ENCODE measurements around the gene EVI5L. TPM values are rescaled to one million over a fixed set of nuclear protein-coding genes. Genes with fewer than 3 reads are reported as not detected.

Gene EVI5L
- total and polyA plus RNA-seq, 2 of the 8 experiments (the other 6 are each of a cell fraction or from before 2014, with no cell fraction given), result 7.2 to 11.0 TPM

GRCh38 chr19:7833225-7834099 lies 3.4 kb downstream of the EVI5L start:
- Histone ChIP-seq H3K9ac (replicated peaks in 1 of 4; ENCODE audit: extremely low read depth in 1 of 4, low read depth in 3 of 4, low read length in 3 of 4) (no peak overlapping the region), H4K8ac (ENCODE audit: extremely low read depth, insufficient read depth, low read length) (no peak overlapping the region), H3K4me1 (replicated peaks in 1 of 4; ENCODE audit: control insufficient read depth in 3 of 4, insufficient read depth in 4 of 4, low read length in 3 of 4) (peaks cover 0 to 8% (median 6%) of the 10 kb centered on the region in 4 experiments; a peak in 5 of 7 replicates), H2AFZ (ENCODE audit: low read length) (no peak overlapping the region), H3K23me2 (ENCODE audit: low read depth, low read length) (no peaks in the 10 kb centered on the region; the same call in 1 of the 2 replicates), H3K79me1 (ENCODE audit: low read depth, low read length) (no peaks in the 10 kb centered on the region), H3K27ac (ENCODE audit: low read depth, low read length) (no peak overlapping the region), H3K56ac (replicated peaks; ENCODE audit: insufficient read length, low read depth, low read length) (no peak overlapping the region), H3K4me2 (ENCODE audit: insufficient read depth in 1 of 2, low read depth in 2 of 2, low read length in 2 of 2) (no peak overlapping the region), H3K23ac (ENCODE audit: insufficient read length) (no peak overlapping the region), H4K20me1 (replicated peaks in 1 of 2; ENCODE audit: control insufficient read depth in 1 of 2, insufficient read depth in 2 of 2, low read length in 2 of 2) (peaks cover 0 to 3% of the 10 kb centered on the region in 2 experiments), H2BK5ac (ENCODE audit: low read depth, low read length) (no peak overlapping the region), H3K9me3 (ENCODE audit: insufficient read depth in 2 of 2, low read depth in 1 of 2, low read length in 1 of 2) (no peaks in the 10 kb centered on the region), H3K14ac (ENCODE audit: insufficient read length) (no peak overlapping the region), H2BK12ac (ENCODE audit: low read depth, low read length) (no peak overlapping the region), H3K36me3 (ENCODE audit: control insufficient read depth in 2 of 4, insufficient read depth in 4 of 4, low read length in 3 of 4) (no peaks in the 10 kb centered on the region), H3K18ac (ENCODE audit: extremely low read depth, low read length) (no peak overlapping the region), H3K79me2 (ENCODE audit: control insufficient read depth in 1 of 2, insufficient read depth in 2 of 2, low read length in 2 of 2) (no peaks in the 10 kb centered on the region), H2BK120ac (replicated peaks; ENCODE audit: low read depth, low read length) (no peak overlapping the region), H3K4me3 (ENCODE audit: extremely low read depth in 1 of 4, insufficient read depth in 2 of 4, low read depth in 3 of 4, low read length in 4 of 4) (no peak overlapping the region), H4K91ac (replicated peaks; ENCODE audit: insufficient read length, low read length) (no peak overlapping the region), H2BK20ac (ENCODE audit: low read length) (no peak overlapping the region), H4K5ac (ENCODE audit: insufficient read length, low read depth, low read length) (no peak overlapping the region), H2AK5ac (ENCODE audit: low read depth, low read length) (no peak overlapping the region), H3K27me3 (replicated peaks in 1 of 4; ENCODE audit: control insufficient read depth in 3 of 4, extremely low read depth in 1 of 4, insufficient read depth in 3 of 4, low read length in 3 of 4) (peaks cover 0 to under 1% (median 0%) of the 10 kb centered on the region in 4 experiments; a peak in 1 of 7 replicates), H3K4ac (replicated peaks; ENCODE audit: insufficient read length, low read depth, low read length) (no peak overlapping the region), H2BK15ac (ENCODE audit: low read length) (no peak overlapping the region)
- FAIRE-seq, result no peak
- 86% methylated on average over 23 of the region's 23 CpGs; no CpG with 5 or more reads in 1 of the 2 experiments for WGBS, 2 experiments (ENCODE audit: extremely low coverage in 1 of 2, insufficient coverage in 1 of 2, insufficient read length in 1 of 2, insufficient replicate concordance in 2 of 2, low coverage in 1 of 2, low lambda C conversion rate in 2 of 2, missing lambda C conversion rate in 1 of 2)
- CTCF ChIA-PET (ENCODE audit: partially characterized antibody), result interaction anchor here (3.6 kb wide), 1 partner anchor 28 kb away, joined by 19 read pairs; no protein-coding TSS in a partner anchor
- POLR2A ChIA-PET (ENCODE audit: partially characterized antibody), result interaction anchor here (1.1 kb wide), 1 partner anchor 13 kb away, joined by 3 read pairs; no protein-coding TSS in a partner anchor
- TF ChIP-seq JUN (IDR thresholded peaks at IDR 0.05; ENCODE audit: low read depth, low read length) (no peak), GABPA (IDR thresholded peaks at IDR 0.05; ENCODE audit: borderline replicate concordance, insufficient read depth, low read length) (no peak), HDAC2 (IDR thresholded peaks at IDR 0.05; ENCODE audit: borderline replicate concordance in 1 of 2, low read depth in 2 of 2, low read length in 2 of 2) (no peak), KDM4A (IDR thresholded peaks at IDR 0.05; ENCODE audit: low read depth, low read length, severe bottlenecking) (no peak), CHD1 (IDR thresholded peaks at IDR 0.05; ENCODE audit: low read depth, low read length) (no peak), BCL11A (IDR thresholded peaks at IDR 0.05; ENCODE audit: low read depth in 2 of 2, low read length in 2 of 2) (no peak), USF2 (IDR thresholded peaks at IDR 0.05; ENCODE audit: low read length) (no peak)
- no peak for DNase-seq (ENCODE audit: low read depth in 1 of 2, low spot score in 2 of 2)
